22Rv1 (cell line): Measurements from ENCODE around the gene ITPK1.

Experiments used
- H3K27ac ChIP-seq: fragments of 450-650 bp; 2 replicates; pipeline ENCODE4 v1.5.1; 2017
- ZFX ChIP-seq: fragments of 450-650 bp; IDR thresholded peaks from 2 replicates; pipeline ENCODE4 v1.6.1; 2017; ENCODE audit warnings: antibody characterized with exemption, borderline replicate concordance
- TF ChIP-seq, protein P1 (sequence below): fragments of 450-650 bp; IDR thresholded peaks from 2 replicates; pipeline ENCODE4 v1.5.1; 2017; ENCODE audit warnings: mild to moderate bottlenecking

ITPK1 gene

DNA sequence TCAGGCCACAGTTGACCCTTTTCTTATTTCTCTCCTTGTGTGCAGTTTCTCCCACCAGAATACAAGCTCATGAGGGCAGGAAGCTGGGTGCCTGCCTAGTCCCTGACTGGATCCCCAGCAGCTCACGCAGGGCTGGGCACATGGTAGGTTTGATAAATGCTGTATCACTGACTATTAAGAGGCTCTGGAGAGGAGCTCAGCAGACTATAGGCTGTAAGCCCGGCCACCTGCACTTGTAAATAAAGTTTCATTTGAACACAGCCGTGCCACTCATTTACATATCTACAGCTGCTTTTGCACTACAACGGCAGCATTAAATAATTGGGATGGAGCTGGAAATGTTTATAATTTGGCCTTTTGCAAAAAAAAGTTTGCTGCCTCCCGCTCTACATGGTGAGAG is 160.8 kb downstream of the ITPK1 start:
- TF ChIP-seq, protein P1, sequence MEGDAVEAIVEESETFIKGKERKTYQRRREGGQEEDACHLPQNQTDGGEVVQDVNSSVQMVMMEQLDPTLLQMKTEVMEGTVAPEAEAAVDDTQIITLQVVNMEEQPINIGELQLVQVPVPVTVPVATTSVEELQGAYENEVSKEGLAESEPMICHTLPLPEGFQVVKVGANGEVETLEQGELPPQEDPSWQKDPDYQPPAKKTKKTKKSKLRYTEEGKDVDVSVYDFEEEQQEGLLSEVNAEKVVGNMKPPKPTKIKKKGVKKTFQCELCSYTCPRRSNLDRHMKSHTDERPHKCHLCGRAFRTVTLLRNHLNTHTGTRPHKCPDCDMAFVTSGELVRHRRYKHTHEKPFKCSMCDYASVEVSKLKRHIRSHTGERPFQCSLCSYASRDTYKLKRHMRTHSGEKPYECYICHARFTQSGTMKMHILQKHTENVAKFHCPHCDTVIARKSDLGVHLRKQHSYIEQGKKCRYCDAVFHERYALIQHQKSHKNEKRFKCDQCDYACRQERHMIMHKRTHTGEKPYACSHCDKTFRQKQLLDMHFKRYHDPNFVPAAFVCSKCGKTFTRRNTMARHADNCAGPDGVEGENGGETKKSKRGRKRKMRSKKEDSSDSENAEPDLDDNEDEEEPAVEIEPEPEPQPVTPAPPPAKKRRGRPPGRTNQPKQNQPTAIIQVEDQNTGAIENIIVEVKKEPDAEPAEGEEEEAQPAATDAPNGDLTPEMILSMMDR = no peak
- no peak for TF ChIP-seq ZFX
- H3K27ac ChIP-seq = no peak overlapping the region

DNA sequence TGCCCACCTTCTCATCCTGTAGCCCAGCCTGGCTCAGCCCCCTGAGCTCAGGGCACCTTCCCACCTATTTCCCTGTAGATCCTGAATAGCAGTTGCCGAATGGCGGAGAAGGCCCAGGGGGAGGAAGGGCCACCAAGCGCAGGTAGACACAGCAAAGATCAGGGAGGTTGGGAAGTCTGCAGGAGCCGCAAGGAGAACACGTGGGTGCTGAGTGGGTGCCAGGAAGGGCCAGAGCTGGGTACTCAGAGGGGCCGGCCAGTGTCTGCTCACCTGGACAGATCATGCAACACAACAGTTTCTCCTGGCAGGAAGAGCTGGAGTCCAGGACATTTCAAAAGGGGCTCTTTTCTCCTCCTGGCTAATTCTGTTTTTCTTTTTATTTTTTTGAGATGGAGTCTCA is 162.2 kb downstream of the ITPK1 start:
- no peak overlapping the region for H3K27ac ChIP-seq
- no peak for TF ChIP-seq ZFX
- TF ChIP-seq, protein P1 = no peak

DNA sequence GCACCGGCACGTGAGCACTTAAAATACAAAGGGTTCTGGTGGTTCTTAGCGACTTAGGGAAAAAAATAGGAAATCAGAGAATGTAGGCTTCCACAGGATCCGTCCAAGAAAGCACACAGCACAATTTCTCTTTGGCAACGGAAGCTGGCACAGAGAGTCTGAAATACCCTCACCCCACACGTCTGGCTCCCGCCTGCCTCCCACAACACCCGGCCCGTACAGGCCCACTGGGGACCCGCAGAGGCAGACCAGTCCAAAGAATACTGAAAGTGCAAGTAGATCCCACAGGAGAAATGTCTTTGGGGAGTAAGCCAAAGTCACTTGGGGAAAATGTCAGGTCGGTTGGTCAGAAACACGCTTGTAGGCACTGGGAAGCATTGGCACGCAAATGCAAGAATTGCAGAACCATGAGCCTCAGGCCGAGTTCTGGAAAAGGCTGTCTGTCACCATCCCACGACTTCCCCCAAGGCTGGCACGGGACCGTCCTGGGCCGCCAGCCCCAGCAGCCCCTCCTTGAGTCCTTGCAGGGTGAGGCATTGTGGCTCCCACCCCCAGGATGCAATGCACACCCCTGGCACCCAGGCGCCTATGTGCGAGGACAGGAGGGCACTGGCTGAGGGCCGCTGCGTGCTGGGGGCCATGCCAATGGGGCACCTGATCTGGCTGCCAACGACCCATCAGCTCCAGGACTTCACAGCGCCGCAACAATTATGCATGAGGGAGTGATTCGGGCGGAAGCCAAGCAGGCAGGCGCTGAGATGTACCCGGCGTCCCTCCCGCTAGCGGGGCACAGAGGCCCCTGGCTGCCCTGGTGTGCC is 163.0 kb downstream of the ITPK1 start:
- TF ChIP-seq ZFX = no peak
- TF ChIP-seq, protein P1 = no peak
- H3K27ac ChIP-seq = no peak overlapping the region

DNA sequence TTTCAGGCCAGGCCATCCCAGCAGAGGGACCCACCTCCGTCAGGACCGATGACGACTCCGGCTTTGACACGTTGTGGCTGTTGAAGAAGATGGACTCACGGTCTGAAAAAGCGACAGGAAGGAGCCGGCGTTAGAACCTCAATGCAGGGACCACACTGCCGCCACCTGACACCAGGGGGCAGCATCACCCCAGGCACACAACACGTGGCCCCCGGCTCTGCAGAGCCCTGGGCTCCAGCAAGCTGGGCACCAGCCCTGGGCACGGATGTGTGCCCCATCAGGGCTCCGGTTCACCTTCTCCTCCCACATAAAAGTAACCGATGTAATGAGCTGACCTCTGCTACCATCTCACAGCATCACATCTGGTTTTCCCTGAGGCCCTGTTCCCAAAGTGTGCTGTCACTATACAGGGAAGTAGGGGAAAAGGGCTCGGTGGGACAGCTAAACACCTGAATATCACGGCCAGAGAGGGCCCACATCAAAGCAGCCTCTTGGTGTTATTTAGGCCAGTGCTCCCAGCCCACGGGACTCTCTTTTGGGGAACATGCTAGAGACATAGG is 163.7 kb downstream of the ITPK1 start:
- no peak overlapping the region for H3K27ac ChIP-seq
- TF ChIP-seq ZFX = no peak
- TF ChIP-seq, protein P1 = peak; percentile 94

DNA sequence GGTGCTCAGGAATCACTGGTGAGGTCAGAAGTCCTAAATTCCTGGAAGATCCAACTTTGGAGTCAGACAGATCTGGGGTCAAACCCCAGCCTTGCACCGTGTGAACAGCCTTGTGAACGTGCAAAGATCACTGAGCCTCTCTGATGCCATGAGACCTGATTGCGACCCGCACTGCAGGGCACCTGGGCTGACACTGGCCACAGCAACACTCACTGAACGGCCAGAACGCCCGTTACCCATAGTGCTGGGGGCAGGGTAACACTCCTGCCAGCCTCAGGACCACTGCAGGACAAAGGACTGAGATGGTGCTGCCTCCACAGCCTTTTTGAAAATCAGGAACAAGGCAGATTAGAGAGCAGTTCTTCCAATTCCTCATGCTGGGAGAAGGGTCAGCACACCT is 164.5 kb downstream of the ITPK1 start:
- no peak overlapping the region for H3K27ac ChIP-seq
- TF ChIP-seq, protein P1 = no peak
- no peak for TF ChIP-seq ZFX

DNA sequence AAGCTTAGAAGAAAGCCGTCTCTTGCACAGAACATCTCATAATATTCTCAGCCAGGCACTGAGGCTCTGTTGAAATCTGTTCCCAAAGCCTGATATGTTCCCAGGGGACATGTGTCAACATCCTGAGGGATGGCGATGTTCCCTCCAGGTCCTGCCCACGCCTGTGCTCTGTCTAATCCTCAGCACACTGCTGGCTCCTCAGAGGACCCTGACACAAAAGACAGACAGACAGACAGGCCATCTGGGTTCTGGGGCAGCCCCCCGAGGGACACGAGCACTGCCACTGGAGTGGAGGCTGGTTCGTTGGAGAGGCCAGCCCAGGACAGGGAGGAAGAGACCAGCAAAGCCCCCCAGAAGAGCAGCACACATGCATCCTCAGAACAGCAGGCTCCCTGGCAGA is 165.0 kb downstream of the ITPK1 start:
- H3K27ac ChIP-seq = no peak overlapping the region
- TF ChIP-seq ZFX = no peak
- TF ChIP-seq, protein P1 = no peak

DNA sequence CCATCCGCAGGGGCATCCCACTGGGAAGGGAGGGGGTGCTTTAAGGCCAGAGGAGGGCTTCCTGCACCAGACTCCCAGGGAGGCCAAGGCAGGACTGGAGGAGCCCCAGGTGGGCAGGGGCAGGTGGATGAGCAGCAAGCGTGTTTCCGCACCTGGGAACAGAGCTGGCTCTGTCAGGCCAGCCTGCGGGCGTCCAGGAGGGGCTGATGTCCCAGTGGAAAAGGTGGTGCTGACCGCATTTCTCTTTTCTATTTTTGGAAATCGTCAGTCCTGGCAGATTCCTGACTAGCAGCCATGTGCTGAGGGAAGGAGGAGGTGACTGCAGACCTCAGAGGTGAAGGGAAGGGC is 165.6 kb downstream of the ITPK1 start:
- H3K27ac ChIP-seq = no peak overlapping the region
- TF ChIP-seq, protein P1 = no peak
- TF ChIP-seq ZFX = no peak
